B cell (primary cell): ENCODE measurements around the gene ATP9B. TPM values are rescaled to one million over a fixed set of nuclear protein-coding genes. Genes with fewer than 3 reads are reported as not detected.

Experiments
- ATAC-seq: fragments of 200-7000 bp; cut with Tn5 transposase; one replicate; pipeline ENCODE4 v1.10.0; 2021; ENCODE audit warnings: low read depth, mild to moderate bottlenecking, moderate number of reproducible peaks, moderate library complexity
- CTCF ChIA-PET: fragments of 350-600 bp; sonication (Branson Sonifier 250); formaldehyde crosslinking; loops from one replicate; lab custom pipeline; 2021; ENCODE audit warnings: antibody characterized with exemption, inconsistent platforms; lab: Charles Lee
- POLR2A ChIA-PET: fragments of 350-600 bp; sonication (Branson Sonifier 250); formaldehyde crosslinking; loops from one replicate; lab custom pipeline; 2021; ENCODE audit warnings: antibody characterized with exemption; lab: Charles Lee
- DNase-seq: peaks from one replicate; pipeline ENCODE4 v3.0.0; 2013
- H2AFZ ChIP-seq: 2 replicates; pipeline ENCODE4 v1.6.1; 2012; ENCODE audit warnings: mild to moderate bottlenecking, low read depth, low read length; ENCODE audit not compliant: insufficient read depth, poor library complexity, severe bottlenecking
- H3K27ac ChIP-seq, 2 donors: 1 replicate in 1 of 2; 2 replicates in 1 of 2; pipeline ENCODE4 v1.5.1; 2012 to 2013; ENCODE audit warnings: low read length in 2 of 2, mild to moderate bottlenecking in 2 of 2, moderate library complexity in 1 of 2
- H3K27me3 ChIP-seq, 4 experiments: fragments of 200-600 bp in 1 of 4; sonication (generic) in 1 of 4; replicated peaks in 1 of 4; 1 replicate in 2 of 4; 2 replicates in 2 of 4; pipeline versions ENCODE4 v1.6.1 to v1.7.0; 2013 to 2016; ENCODE audit warnings: low read length in 3 of 4, mild to moderate bottlenecking in 2 of 4, mixed read lengths in 1 of 4, moderate library complexity in 1 of 4; ENCODE audit not compliant: insufficient read depth in 4 of 4, control insufficient read depth in 3 of 4; ENCODE audit errors: control extremely low read depth in 1 of 4
- H3K36me3 ChIP-seq, 2 experiments: replicated peaks in 1 of 2; 1 replicate in 1 of 2; 2 replicates in 1 of 2; pipeline versions ENCODE4 v1.6.1 to v1.7.1; 2013; ENCODE audit warnings: low read length in 1 of 2; ENCODE audit not compliant: insufficient read depth in 2 of 2, control insufficient read depth in 1 of 2; ENCODE audit errors: control extremely low read depth in 1 of 2, extremely low read depth in 1 of 2
- H3K4me1 ChIP-seq, 2 donors: fragments of 200-600 bp in 1 of 2; sonication (generic) in 1 of 2; 1 replicate in 1 of 2; 2 replicates in 1 of 2; pipeline versions ENCODE4 v1.5.1 to v1.6.1; 2013 to 2017; ENCODE audit warnings: low read length in 2 of 2; ENCODE audit not compliant: control insufficient read depth in 2 of 2, insufficient read depth in 2 of 2
- H3K4me2 ChIP-seq: replicated peaks from 2 replicates; pipeline ENCODE3; 2012; ENCODE audit warnings: mild to moderate bottlenecking, low read depth, low read length; ENCODE audit not compliant: poor library complexity, severe bottlenecking
- H3K4me3 ChIP-seq, 5 experiments: fragments of 200-600 bp in 1 of 5; sonication (generic) in 1 of 5; 1 replicate in 3 of 5; 2 replicates in 2 of 5; pipeline versions ENCODE4 v1.5.1 to v1.7.0; 2011 to 2016; ENCODE audit warnings: low read length in 4 of 5, mild to moderate bottlenecking in 4 of 5, low read depth in 2 of 5, control low read depth in 1 of 5, moderate library complexity in 1 of 5; ENCODE audit not compliant: insufficient read depth in 1 of 5; ENCODE audit errors: control extremely low read depth in 1 of 5, extremely low read depth in 1 of 5
- H3K79me2 ChIP-seq: fragments of 200-600 bp; sonication (generic); one replicate; pipeline ENCODE4 v1.6.0; 2016; ENCODE audit warnings: low read length; ENCODE audit not compliant: control insufficient read depth, insufficient read depth
- H3K9ac ChIP-seq: fragments of 200-600 bp; sonication (generic); 2 replicates; pipeline ENCODE4 v1.6.1; 2017; ENCODE audit warnings: mild to moderate bottlenecking, low read length, moderate library complexity
- H3K9me3 ChIP-seq, 3 donors: one replicate each; pipeline versions ENCODE4 v1.6.1 to v1.7.1; 2013; ENCODE audit warnings: low read length in 2 of 3; ENCODE audit not compliant: control insufficient read depth in 2 of 3, insufficient read depth in 1 of 3; ENCODE audit errors: control extremely low read depth in 1 of 3
- H4K20me1 ChIP-seq: 2 replicates; pipeline ENCODE4 v1.6.0; 2012; ENCODE audit warnings: mild to moderate bottlenecking, low read length; ENCODE audit not compliant: insufficient read depth, control insufficient read depth, poor library complexity, severe bottlenecking
- H3K27ac Mint-ChIP-seq: one replicate; pipeline ENCODE4 v1.8.0; 2021; ENCODE audit warnings: mixed read lengths
- H3K27me3 Mint-ChIP-seq: one replicate; pipeline ENCODE4 v1.8.0; 2021; ENCODE audit warnings: mixed read lengths
- H3K4me1 Mint-ChIP-seq: one replicate; pipeline ENCODE4 v1.8.0; 2021; ENCODE audit warnings: mixed read lengths
- H3K4me3 Mint-ChIP-seq: one replicate; pipeline ENCODE4 v1.8.0; 2021; ENCODE audit warnings: mixed read lengths
- H3K9me3 Mint-ChIP-seq: one replicate; pipeline ENCODE4 v1.8.0; 2022; ENCODE audit warnings: mixed read lengths; ENCODE audit not compliant: insufficient read depth
- EZH2 ChIP-seq: IDR thresholded peaks from 2 replicates; pipeline ENCODE4 v1.6.1; 2012; ENCODE audit warnings: borderline replicate concordance, low read depth, mild to moderate bottlenecking, moderate library complexity, low read length; ENCODE audit not compliant: insufficient read depth, poor library complexity, severe bottlenecking
- WGBS: methylation state at CpG from one replicate; pipeline ENCODE4 v1.1.5; 2013; ENCODE audit warnings: missing lambda C conversion rate; ENCODE audit not compliant: insufficient coverage; 5-methylcytosine and 5-hydroxymethylcytosine counted together
- intact Hi-C: fragments of 100-400 bp; cut with micrococcal nuclease; formaldehyde crosslinking; loops from one replicate; pipeline ENCODE4 v1.10.0; 2022
- polyA plus RNA-seq: library from polyadenylated mRNA; depleted of rRNA; stranded (reverse); fragments of >200 nt; gene quantifications from 2 replicates; pipeline ENCODE4 v1.2.3, GENCODE V29; 2012
- total RNA-seq, 2 donors: library from RNA; stranded (reverse); fragments of 120-200 nt in 1 of 2; gene quantifications; 1 replicate in 1 of 2; 2 replicates in 1 of 2; pipeline versions ENCODE4 v1.2.3 to v1.2.4, GENCODE V29; 2013 to 2022
- TF ChIP-seq, protein P1 (sequence below): fragments of 200-600 bp; IDR thresholded peaks from one replicate; pipeline ENCODE4 v1.8.0; 2022; ENCODE audit warnings: antibody characterized with exemption, mild to moderate bottlenecking

ATP9B gene
- total and polyA plus RNA-seq, 2 donors (not counting 1 experiment from before 2014, with no cell fraction given), result 34.3 to 71.7 TPM

DNA sequence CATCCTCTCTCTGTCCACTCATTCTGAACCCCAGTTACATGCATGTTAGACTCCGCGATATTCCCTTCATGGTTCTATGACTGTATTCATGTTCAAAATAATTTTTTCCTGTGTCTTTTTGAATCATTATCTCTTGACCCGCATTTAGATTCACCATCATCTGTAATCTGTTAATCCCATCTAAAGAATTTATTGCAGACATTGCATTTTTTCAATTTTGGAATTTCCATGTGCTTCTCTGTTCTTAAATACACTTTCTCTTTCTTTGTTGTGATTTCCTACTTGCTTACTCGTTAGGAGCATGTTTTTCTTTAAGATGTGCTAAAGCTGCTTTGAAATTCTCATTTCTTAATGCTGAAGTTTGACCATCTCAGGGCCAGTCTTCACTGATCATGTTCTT lies 122.2 kb downstream of the ATP9B start:
- no peak for TF ChIP-seq EZH2
- TF ChIP-seq, protein P1, sequence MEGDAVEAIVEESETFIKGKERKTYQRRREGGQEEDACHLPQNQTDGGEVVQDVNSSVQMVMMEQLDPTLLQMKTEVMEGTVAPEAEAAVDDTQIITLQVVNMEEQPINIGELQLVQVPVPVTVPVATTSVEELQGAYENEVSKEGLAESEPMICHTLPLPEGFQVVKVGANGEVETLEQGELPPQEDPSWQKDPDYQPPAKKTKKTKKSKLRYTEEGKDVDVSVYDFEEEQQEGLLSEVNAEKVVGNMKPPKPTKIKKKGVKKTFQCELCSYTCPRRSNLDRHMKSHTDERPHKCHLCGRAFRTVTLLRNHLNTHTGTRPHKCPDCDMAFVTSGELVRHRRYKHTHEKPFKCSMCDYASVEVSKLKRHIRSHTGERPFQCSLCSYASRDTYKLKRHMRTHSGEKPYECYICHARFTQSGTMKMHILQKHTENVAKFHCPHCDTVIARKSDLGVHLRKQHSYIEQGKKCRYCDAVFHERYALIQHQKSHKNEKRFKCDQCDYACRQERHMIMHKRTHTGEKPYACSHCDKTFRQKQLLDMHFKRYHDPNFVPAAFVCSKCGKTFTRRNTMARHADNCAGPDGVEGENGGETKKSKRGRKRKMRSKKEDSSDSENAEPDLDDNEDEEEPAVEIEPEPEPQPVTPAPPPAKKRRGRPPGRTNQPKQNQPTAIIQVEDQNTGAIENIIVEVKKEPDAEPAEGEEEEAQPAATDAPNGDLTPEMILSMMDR, result no peak
- ChIA-PET POLR2A (no interaction called here), CTCF (no interaction called here)
- H3K27me3 Mint-ChIP-seq, result no peaks in the 10 kb centered on the region
- Histone ChIP-seq H3K36me3 (peaks cover 6 to 24% of the 10 kb centered on the region in 2 experiments), H3K9me3 (no peaks in the 10 kb centered on the region), H3K4me2 (no peak overlapping the region), H3K4me1 (no peaks in the 10 kb centered on the region), H3K27ac (no peak overlapping the region), H3K79me2 (no peaks in the 10 kb centered on the region), H3K4me3 (no peak overlapping the region), H2AFZ (no peak overlapping the region), H4K20me1 (no peaks in the 10 kb centered on the region), H3K27me3 (no peaks in the 10 kb centered on the region), H3K9ac (no peak overlapping the region)
- no peak overlapping the region for H3K27ac Mint-ChIP-seq
- no peak for ATAC-seq
- intact Hi-C loops, result no loop called here
- no peaks in the 10 kb centered on the region for H3K4me1 Mint-ChIP-seq
- 90% methylated on average over 2 of the region's 4 CpGs for WGBS
- no peak overlapping the region for H3K4me3 Mint-ChIP-seq
- H3K9me3 Mint-ChIP-seq, result no peaks in the 10 kb centered on the region
- DNase-seq, result no peak

DNA sequence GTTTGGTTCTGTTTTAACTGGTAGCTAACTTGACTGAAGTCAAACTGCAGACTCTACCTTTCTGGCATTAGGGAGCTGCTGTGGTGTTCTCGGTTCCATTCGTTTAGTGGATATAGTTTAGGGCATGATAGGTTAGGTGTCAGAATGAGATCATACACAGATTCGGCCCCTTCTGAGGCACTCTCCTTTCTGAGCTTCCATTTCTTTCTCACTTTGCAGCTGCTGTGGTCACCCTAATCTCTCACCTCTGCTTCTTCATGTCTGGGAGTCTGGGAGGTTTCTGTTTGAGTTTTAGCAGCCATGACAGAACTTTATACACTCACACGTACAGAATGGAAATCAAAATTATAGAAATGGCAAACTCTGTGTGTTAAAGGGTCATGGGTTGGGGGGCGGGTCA lies 122.8 kb downstream of the ATP9B start:
- Histone ChIP-seq H3K4me1 (no peaks in the 10 kb centered on the region), H3K36me3 (peaks cover 6 to 19% of the 10 kb centered on the region in 2 experiments), H3K79me2 (no peaks in the 10 kb centered on the region), H3K4me3 (no peak overlapping the region), H3K9me3 (no peaks in the 10 kb centered on the region), H2AFZ (no peak overlapping the region), H3K9ac (no peak overlapping the region), H3K4me2 (no peak overlapping the region), H3K27me3 (no peaks in the 10 kb centered on the region), H3K27ac (no peak overlapping the region), H4K20me1 (no peaks in the 10 kb centered on the region)
- ChIA-PET CTCF (no interaction called here), POLR2A (no interaction called here)
- intact Hi-C loops, result no loop called here
- Mint-ChIP-seq H3K4me1 (no peaks in the 10 kb centered on the region), H3K4me3 (no peak overlapping the region), H3K27ac (no peak overlapping the region), H3K9me3 (no peaks in the 10 kb centered on the region), H3K27me3 (no peaks in the 10 kb centered on the region)
- TF ChIP-seq, protein P1, result no peak
- TF ChIP-seq EZH2, result no peak
- 100% methylated on average over 1 of the region's 5 CpGs for WGBS
- ATAC-seq, result no peak
- no peak for DNase-seq
